ENCODE measurements around the gene SNRPN. TPM values are rescaled to one million over a fixed set of nuclear protein-coding genes. Genes with fewer than 3 reads are reported as not detected.

Gene SNRPN
- total RNA-seq, 1 experiment from 2014 or later, result 1,084 TPM

DNA sequence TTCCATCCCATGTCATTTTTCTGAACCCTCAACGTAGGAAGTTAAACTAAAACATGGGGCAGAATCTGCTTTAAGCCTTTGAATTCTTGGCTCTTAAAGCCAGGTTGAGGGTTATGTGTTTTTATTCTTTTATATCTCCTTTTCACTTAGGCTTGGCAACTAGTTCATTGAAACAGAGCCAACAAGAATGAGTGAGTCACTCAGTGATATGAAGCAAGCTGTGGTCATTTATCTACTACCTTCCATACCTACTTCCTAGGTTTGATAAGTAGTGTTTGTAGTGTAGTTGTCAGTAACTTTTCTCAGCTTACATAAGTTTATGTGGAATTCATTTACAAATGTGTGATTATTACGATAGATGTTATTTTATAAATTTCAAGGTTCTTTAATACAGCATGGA lies 67.4 kb downstream of the SNRPN start:
- peaks cover 24% of the 10 kb centered on the region for H3K36me3 ChIP-seq (replicated peaks; ENCODE audit: control insufficient read depth, insufficient read depth, low read length)
- H3K27me3 ChIP-seq (ENCODE audit: control insufficient read depth, insufficient read depth, low read length), result no peaks in the 10 kb centered on the region
- no peak for DNase-seq

More for the DNA sequence above, 67.4 kb downstream of the SNRPN start:
- H3K4me3 ChIP-seq (ENCODE audit: insufficient read depth, low read depth, low read length), result no peak overlapping the region

Other genes starting within 250 kb of the SNRPN start
- 18.0 and 32.9 TPM in 2 replicates for gene SNURF, start within 50 bp of the SNRPN start, total RNA-seq (2014; rRNA removed; shearing (Covaris generic))

Measured in H7 (cell line).